HG03060 (cell line): ENCODE measurements around the gene RHOV.
"Not testable (repeated sequence)": the region's sequence is repeated elsewhere in the genome, so short reads cannot be mapped to it uniquely, and the experiment has no call there.

Source experiments
- ATAC-seq: cut with Tn5 transposase; IDR thresholded peaks from one replicate; pipeline ENCODE4 v1.9.1; 2021; ENCODE audit warnings: low read depth, moderate number of reproducible peaks; ENCODE audit not compliant: unreplicated experiment

Gene RHOV

GRCh38 chr15:40878785-40879184 is 4.8 kb upstream of the RHOV start:
- no peak for ATAC-seq

GRCh38 chr15:40877694-40878093 is 3.7 kb upstream of the RHOV start:
- ATAC-seq: no peak

GRCh38 chr15:40875991-40876730 is 2.1 kb upstream of the RHOV start:
- ATAC-seq: no peak

- no peak for ATAC-seq
These were observed 992 bp downstream of the RHOV start for GRCh38 chr15:40872791-40873693.

GRCh38 chr15:40871749-40872617 is 2.1 kb downstream of the RHOV start:
- ATAC-seq: no peak

GRCh38 chr15:40870716-40871115 is 3.3 kb downstream of the RHOV start:
- no peak for ATAC-seq

- no peak for ATAC-seq
These were observed 4.3 kb downstream of the RHOV start for GRCh38 chr15:40869686-40870085.

GRCh38 chr15:40867199-40867598 is 6.8 kb downstream of the RHOV start:
- no peak for ATAC-seq

GRCh38 chr15:40863660-40864270 is 10.3 kb downstream of the RHOV start:
- no peak for ATAC-seq

GRCh38 chr15:40861147-40861546 is 12.9 kb downstream of the RHOV start:
- ATAC-seq: not testable (repeated sequence)

- no peak for ATAC-seq
These were observed 14.7 kb downstream of the RHOV start for GRCh38 chr15:40859206-40859851.

GRCh38 chr15:40858706-40859105 is 15.3 kb downstream of the RHOV start:
- no peak for ATAC-seq

GRCh38 chr15:40857601-40858341 is 16.3 kb downstream of the RHOV start:
- no peak for ATAC-seq

GRCh38 chr15:40856746-40857145 is 17.3 kb downstream of the RHOV start:
- ATAC-seq: no peak

GRCh38 chr15:40855706-40856234 is 18.3 kb downstream of the RHOV start:
- ATAC-seq: no peak

GRCh38 chr15:40854161-40854560 is 19.9 kb downstream of the RHOV start:
- no peak for ATAC-seq

GRCh38 chr15:40853241-40853890 is 20.7 kb downstream of the RHOV start:
- ATAC-seq: no peak

GRCh38 chr15:40852529-40852928 is 21.5 kb downstream of the RHOV start:
- ATAC-seq: no peak
